HG03460 (cell line): Measurements from ENCODE around the gene CACNA1G.

Experiments
- ATAC-seq: cut with Tn5 transposase; IDR thresholded peaks from one replicate; pipeline ENCODE4 v1.9.1; 2021; ENCODE audit not compliant: unreplicated experiment

Gene CACNA1G

GRCh38 chr17:50629902-50630301, 69.4 kb downstream of the CACNA1G start:
- ATAC-seq = no peak

- ATAC-seq = no peak
These were observed 70.1 kb downstream of the CACNA1G start for GRCh38 chr17:50630524-50631194.

GRCh38 chr17:50631195-50631907, 70.8 kb downstream of the CACNA1G start:
- ATAC-seq = no peak

GRCh38 chr17:50631908-50632571, 71.5 kb downstream of the CACNA1G start:
- ATAC-seq = no peak

- ATAC-seq = no peak
These were observed 72.1 kb downstream of the CACNA1G start for GRCh38 chr17:50632637-50633036.

GRCh38 chr17:50633683-50634082, 73.2 kb downstream of the CACNA1G start:
- ATAC-seq = no peak

- ATAC-seq = no peak
These were observed 73.9 kb downstream of the CACNA1G start, which contains the start of gene ABCC3 for GRCh38 chr17:50634224-50634914. Gene ABCC3 (plus strand): TSS chr17:50634881. CDS start chr17:50634937, 56 bp downstream.

- no peak for ATAC-seq
These were observed 74.6 kb downstream of the CACNA1G start for GRCh38 chr17:50634915-50635731.

GRCh38 chr17:50635732-50635981, 75.1 kb downstream of the CACNA1G start:
- ATAC-seq = no peak

- no peak for ATAC-seq
These were observed 75.7 kb downstream of the CACNA1G start for GRCh38 chr17:50635982-50636803.

GRCh38 chr17:50636804-50637195, 76.3 kb downstream of the CACNA1G start:
- ATAC-seq = no peak

- ATAC-seq = no peak
These were observed 77.5 kb downstream of the CACNA1G start for GRCh38 chr17:50637829-50638605.

- no peak for ATAC-seq
These were observed 78.1 kb downstream of the CACNA1G start for GRCh38 chr17:50638606-50638965.

- ATAC-seq = no peak
These were observed 78.6 kb downstream of the CACNA1G start for GRCh38 chr17:50638966-50639713.

GRCh38 chr17:50640686-50641351, 80.3 kb downstream of the CACNA1G start:
- no peak for ATAC-seq

- ATAC-seq = no peak
These were observed 80.8 kb downstream of the CACNA1G start for GRCh38 chr17:50641357-50641756.

GRCh38 chr17:50642071-50642721, 81.7 kb downstream of the CACNA1G start:
- no peak for ATAC-seq
